AG10803 (cell line): Measurements from ENCODE around the gene PRELID3B.

ENCODE experiments used
- DNase-seq: peaks from one replicate; pipeline ENCODE4 v3.0.0; 2010; ENCODE audit warnings: low read depth
- H3K4me3 ChIP-seq: 2 replicates; pipeline ENCODE4 v1.5.1; 2011; ENCODE audit warnings: mild to moderate bottlenecking, low read length, control low read depth
- TF ChIP-seq, protein P1 (sequence below): conservative IDR thresholded peaks from 2 replicates; pipeline ENCODE4 v1.5.1; 2011; ENCODE audit warnings: mild to moderate bottlenecking, low read length, control low read depth, inconsistent platforms

Gene PRELID3B

DNA sequence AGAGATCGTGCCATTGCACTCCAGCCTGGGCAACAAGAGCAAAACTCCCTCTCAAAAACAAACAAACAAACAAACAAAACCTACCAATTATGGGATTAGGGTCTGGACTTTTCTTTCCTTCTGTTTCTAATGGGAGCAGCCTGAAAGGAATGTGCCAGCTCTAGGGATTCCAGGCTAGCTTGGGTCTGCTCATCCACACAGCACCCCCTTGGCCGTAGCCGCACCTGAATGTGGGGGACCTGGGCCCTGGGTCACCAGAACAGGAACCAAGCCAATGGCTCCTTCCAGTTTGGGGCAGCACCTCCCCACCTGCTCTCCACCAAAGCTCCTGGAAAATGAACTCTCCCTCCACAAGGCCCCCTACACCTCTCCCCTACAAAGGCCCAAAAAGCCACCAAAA lies 42.3 kb downstream of the PRELID3B start:
- DNase-seq = no peak
- H3K4me3 ChIP-seq = no peak overlapping the region
- TF ChIP-seq, protein P1, sequence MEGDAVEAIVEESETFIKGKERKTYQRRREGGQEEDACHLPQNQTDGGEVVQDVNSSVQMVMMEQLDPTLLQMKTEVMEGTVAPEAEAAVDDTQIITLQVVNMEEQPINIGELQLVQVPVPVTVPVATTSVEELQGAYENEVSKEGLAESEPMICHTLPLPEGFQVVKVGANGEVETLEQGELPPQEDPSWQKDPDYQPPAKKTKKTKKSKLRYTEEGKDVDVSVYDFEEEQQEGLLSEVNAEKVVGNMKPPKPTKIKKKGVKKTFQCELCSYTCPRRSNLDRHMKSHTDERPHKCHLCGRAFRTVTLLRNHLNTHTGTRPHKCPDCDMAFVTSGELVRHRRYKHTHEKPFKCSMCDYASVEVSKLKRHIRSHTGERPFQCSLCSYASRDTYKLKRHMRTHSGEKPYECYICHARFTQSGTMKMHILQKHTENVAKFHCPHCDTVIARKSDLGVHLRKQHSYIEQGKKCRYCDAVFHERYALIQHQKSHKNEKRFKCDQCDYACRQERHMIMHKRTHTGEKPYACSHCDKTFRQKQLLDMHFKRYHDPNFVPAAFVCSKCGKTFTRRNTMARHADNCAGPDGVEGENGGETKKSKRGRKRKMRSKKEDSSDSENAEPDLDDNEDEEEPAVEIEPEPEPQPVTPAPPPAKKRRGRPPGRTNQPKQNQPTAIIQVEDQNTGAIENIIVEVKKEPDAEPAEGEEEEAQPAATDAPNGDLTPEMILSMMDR = no peak

DNA sequence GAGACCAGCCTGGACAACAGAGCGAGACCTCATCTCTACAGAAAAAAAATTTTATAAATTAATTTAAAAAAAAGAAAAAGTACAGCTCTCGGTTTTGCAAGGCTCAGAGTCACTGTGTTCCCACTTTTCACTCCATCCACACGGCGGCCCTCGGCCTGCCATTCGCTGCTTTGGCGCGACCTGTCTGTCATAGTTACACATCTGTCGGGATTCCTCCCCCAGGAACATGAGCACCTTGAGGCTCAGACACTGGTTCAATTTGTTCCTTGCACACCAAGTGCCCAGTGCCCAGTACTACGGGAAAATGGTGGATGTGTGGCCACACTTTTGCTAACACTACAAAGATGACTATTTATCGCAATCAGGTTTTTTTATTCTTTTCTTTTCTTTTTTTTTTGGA lies 43.9 kb downstream of the PRELID3B start:
- DNase-seq = no peak
- H3K4me3 ChIP-seq = no peak overlapping the region
- TF ChIP-seq, protein P1 = no peak

DNA sequence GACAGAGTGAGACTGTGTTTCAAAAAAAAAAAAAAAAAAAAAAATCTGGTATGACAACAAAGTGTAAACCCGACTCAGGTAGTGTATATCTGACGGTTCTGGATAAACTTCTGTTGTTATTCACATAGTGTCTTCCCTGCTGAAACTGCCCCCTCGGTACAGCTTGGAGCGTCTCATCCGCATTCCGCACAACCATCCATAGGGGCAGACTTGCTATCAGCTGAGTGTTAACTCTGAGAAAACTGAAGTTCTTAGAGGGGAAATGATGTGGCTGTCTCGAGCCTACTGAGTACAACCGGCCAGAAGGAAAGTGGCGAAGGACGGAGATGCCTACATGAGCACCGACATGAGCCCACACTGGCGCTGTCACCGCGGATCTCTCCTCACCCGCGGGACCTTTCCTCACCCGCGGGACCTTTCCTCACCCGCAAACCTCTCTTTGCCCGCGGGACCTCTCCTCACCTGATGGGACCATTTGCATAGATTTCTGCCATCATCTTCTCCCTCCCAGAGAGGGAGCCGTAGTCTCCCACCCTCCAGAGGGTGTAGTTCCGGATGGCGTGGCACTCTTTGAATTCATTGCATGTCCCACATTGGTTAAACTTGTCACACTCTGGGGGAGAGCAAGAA lies 45.3 kb downstream of the PRELID3B start:
- no peak for DNase-seq
- no peak overlapping the region for H3K4me3 ChIP-seq
- TF ChIP-seq, protein P1 = no peak

DNA sequence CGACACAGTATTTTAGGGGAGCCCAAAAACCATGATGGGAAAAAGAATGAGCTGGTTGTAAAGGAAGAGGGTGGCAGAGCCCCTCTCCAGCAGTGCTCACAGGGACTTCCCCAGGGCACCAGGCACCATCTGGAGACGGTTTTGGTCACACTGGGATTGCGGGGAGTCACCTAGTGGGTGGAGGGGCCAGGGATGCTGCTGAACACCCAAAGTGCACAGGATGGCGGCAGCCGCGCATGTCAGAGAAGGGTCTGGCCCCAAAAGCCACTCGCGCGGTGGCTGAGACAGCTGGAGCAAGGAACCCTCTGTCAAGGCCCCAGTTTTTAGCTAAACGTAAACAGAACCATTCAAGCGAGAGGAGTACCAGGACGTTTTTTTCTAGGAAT lies 46.4 kb downstream of the PRELID3B start:
- TF ChIP-seq, protein P1 = no peak
- H3K4me3 ChIP-seq = no peak overlapping the region
- no peak for DNase-seq

DNA sequence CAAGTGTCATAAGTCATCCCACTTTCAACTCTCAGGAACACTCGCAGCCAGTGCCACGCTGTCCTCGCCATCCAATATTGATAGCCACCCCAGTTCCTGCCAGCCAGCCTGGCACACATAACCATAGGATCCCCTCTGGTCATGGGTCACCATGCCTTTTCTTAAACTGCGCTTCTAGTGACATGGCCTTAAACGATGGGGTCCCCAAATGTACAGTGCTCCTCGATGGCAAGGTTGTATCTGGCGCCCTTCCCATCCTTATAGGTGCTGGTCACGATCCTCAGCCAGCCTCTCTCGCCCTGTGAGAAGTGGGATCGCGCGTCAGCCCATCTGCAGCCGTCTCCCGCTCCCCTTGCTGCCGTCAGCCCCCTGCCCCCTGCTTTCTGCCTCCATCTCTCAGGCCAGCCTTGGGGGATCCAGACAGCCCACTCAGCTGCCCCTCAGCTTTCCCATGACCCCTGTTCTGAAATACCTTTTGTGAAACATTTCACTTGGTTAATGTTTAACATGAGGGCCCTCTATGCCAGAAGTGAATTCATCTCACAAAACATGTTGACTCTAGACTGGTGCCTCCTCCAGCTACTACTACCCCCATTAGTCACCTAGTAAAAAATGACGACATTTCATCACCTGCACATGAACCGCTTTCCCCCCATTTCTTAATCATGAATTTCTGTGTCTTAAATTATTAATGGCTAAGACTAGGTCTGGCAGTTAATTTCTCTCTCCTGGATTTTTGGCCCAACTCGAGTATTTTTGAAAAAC lies 46.9 kb downstream of the PRELID3B start:
- TF ChIP-seq, protein P1 = no peak
- DNase-seq = no peak

DNA sequence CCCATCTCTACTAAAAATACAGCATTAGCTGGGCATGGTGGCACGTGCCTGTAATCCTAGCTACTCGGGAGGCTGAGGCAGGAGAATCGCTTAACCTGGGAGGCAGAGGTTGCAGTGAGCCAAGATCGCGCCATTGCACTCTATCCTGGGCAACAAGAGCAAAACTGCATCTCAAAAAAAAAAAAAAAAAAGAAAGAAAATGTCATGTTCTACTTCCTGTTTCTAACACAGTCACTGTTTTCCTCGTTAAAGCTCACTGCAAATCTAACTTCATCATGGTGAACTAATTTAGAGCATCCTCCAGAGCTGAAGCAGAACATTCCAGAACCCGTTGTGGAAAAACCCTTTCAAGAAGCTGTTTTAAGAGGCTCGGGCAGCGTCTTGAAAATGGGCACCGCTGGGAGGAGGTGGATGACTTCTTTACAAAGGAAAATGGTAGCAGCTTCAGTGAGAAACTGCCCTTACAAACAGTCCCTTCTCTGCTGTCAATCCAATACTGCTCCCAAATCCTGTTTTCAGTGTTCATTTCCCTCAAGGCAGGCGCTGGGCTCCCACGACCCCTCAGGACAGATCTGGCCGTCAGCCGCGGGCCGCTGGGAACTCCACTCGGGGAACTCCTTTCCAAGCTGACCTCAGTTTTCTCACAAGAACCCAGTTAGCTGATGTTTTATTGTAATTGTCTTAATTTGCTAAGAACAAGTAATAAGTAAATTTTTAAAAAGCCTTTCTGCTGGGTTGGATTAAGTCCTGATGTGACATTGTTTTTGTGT lies 48.0 kb downstream of the PRELID3B start:
- DNase-seq = no peak
- no peak overlapping the region for H3K4me3 ChIP-seq
- TF ChIP-seq, protein P1 = no peak

More for the DNA sequence above, 46.9 kb downstream of the PRELID3B start:
- H3K4me3 ChIP-seq = no peak overlapping the region
